ENCODE measurements around the gene HNRNPUL2. TPM values are rescaled to one million over a fixed set of nuclear protein-coding genes. Genes with fewer than 3 reads are reported as not detected.
A peak's percentile ranks its signal among the peaks of the same experiment; 100 is the strongest.

Gene HNRNPUL2
- total RNA-seq, 2 donors from 2014 or later, result 48.1 to 49.8 TPM

GRCh38 chr11:62688491-62688890 is 38.8 kb downstream of the HNRNPUL2 start:
- H3K9ac ChIP-seq (ENCODE audit: extremely low read depth, low read length, poor library complexity, severe bottlenecking), result no peak overlapping the region
- no peak for TF ChIP-seq CTCF (conservative IDR thresholded peaks at IDR 0.05)
- no peaks in the 10 kb centered on the region for H3K9me3 ChIP-seq (ENCODE audit: control insufficient read depth, low read length)
- no peak for DNase-seq
- peaks cover 8% of the 10 kb centered on the region for H3K27me3 Mint-ChIP-seq (ENCODE audit: insufficient read depth)
- no peaks in the 10 kb centered on the region for H3K27me3 ChIP-seq (ENCODE audit: control insufficient read depth, insufficient read depth, low read length, poor library complexity, severe bottlenecking)
- peaks cover 5% of the 10 kb centered on the region for H3K4me1 Mint-ChIP-seq
- H3K4me1 ChIP-seq (ENCODE audit: control insufficient read depth, insufficient read depth, low read length), result no peaks in the 10 kb centered on the region
- H3K4me3 ChIP-seq (ENCODE audit: low read length), result no peak overlapping the region
- H3K36me3 ChIP-seq (ENCODE audit: control insufficient read depth, insufficient read depth, low read length), result peaks cover 28% of the 10 kb centered on the region
- H3K36me3 Mint-ChIP-seq (ENCODE audit: low read depth), result peaks cover 30% of the 10 kb centered on the region
- peak overlapping the region; percentile 24 for H3K27ac ChIP-seq (ENCODE audit: low read depth, low read length)
- no peaks in the 10 kb centered on the region for H3K9me3 Mint-ChIP-seq
- peak overlapping the region; percentile 13 for H3K4me3 Mint-ChIP-seq
- no peak overlapping the region for H3K27ac Mint-ChIP-seq
- WGBS, 2 experiments (ENCODE audit: insufficient coverage in 1 of 2, insufficient read length in 1 of 2), result 85 to 100% methylated on average over 1 of the region's 1 CpG

GRCh38 chr11:62687508-62688396 is 39.5 kb downstream of the HNRNPUL2 start:
- peaks cover 24% of the 10 kb centered on the region for H3K36me3 Mint-ChIP-seq (ENCODE audit: low read depth)
- H3K27me3 Mint-ChIP-seq (ENCODE audit: insufficient read depth), result peaks cover 8% of the 10 kb centered on the region
- H3K27ac Mint-ChIP-seq, result no peak overlapping the region

GRCh38 chr11:62682518-62682917 is 44.7 kb downstream of the HNRNPUL2 start:
- H3K9me3 ChIP-seq (ENCODE audit: control insufficient read depth, low read length), result no peaks in the 10 kb centered on the region

More at GRCh38 chr11:62687508-62688396, 39.5 kb downstream of the HNRNPUL2 start:
- H3K27ac ChIP-seq (ENCODE audit: low read depth, low read length), result peak overlapping the region; percentile 24
- DNase-seq, result peak; percentile 70
- no peak overlapping the region for H3K4me3 ChIP-seq (ENCODE audit: low read length)
- H3K4me1 Mint-ChIP-seq, result peaks cover 5% of the 10 kb centered on the region
- H3K9me3 ChIP-seq (ENCODE audit: control insufficient read depth, low read length), result no peaks in the 10 kb centered on the region
- H3K9ac ChIP-seq (ENCODE audit: extremely low read depth, low read length, poor library complexity, severe bottlenecking), result no peak overlapping the region
- H3K4me3 Mint-ChIP-seq, result peak overlapping the region; percentile 13
- 94% methylated on average over 56 to 74 of the region's 74 CpGs for WGBS, 2 experiments (ENCODE audit: insufficient coverage in 1 of 2, insufficient read length in 1 of 2)
- peak; percentile 17 for TF ChIP-seq CTCF (conservative IDR thresholded peaks at IDR 0.05)
- H3K4me1 ChIP-seq (ENCODE audit: control insufficient read depth, insufficient read depth, low read length), result no peaks in the 10 kb centered on the region
- H3K36me3 ChIP-seq (ENCODE audit: control insufficient read depth, insufficient read depth, low read length), result peaks cover 21% of the 10 kb centered on the region
- H3K27me3 ChIP-seq (ENCODE audit: control insufficient read depth, insufficient read depth, low read length, poor library complexity, severe bottlenecking), result no peaks in the 10 kb centered on the region
- no peaks in the 10 kb centered on the region for H3K9me3 Mint-ChIP-seq

More at GRCh38 chr11:62682518-62682917, 44.7 kb downstream of the HNRNPUL2 start:
- Mint-ChIP-seq H3K27me3 (ENCODE audit: insufficient read depth) (peaks cover 3% of the 10 kb centered on the region), H3K27ac (no peak overlapping the region), H3K9me3 (no peaks in the 10 kb centered on the region), H3K36me3 (ENCODE audit: low read depth) (peaks cover 8% of the 10 kb centered on the region), H3K4me3 (no peak overlapping the region), H3K4me1 (peaks cover 11% of the 10 kb centered on the region)
- no peak overlapping the region for H3K27ac ChIP-seq (ENCODE audit: low read depth, low read length)
- no peak for DNase-seq
- no peak overlapping the region for H3K4me3 ChIP-seq (ENCODE audit: low read length)
- H3K9ac ChIP-seq (ENCODE audit: extremely low read depth, low read length, poor library complexity, severe bottlenecking), result no peak overlapping the region
- WGBS, 2 experiments (ENCODE audit: insufficient coverage in 1 of 2, insufficient read length in 1 of 2), result 90 to 94% methylated on average over 6 of the region's 7 CpGs
- no peak for TF ChIP-seq CTCF (conservative IDR thresholded peaks at IDR 0.05)
- no peaks in the 10 kb centered on the region for H3K27me3 ChIP-seq (ENCODE audit: control insufficient read depth, insufficient read depth, low read length, poor library complexity, severe bottlenecking)
- peaks cover 4% of the 10 kb centered on the region for H3K4me1 ChIP-seq (ENCODE audit: control insufficient read depth, insufficient read depth, low read length)
- H3K36me3 ChIP-seq (ENCODE audit: control insufficient read depth, insufficient read depth, low read length), result peaks cover 3% of the 10 kb centered on the region
